GM12878 (cell line): ENCODE measurements around the gene MTHFD1L. TPM values are rescaled to one million over a fixed set of nuclear protein-coding genes. Genes with fewer than 3 reads are reported as not detected.

ENCODE experiments used
- CBX3 ChIP-seq: fragments of 200-600 bp; sonication (generic); IDR thresholded peaks from 2 replicates; pipeline ENCODE4 v1.6.1; 2016; ENCODE audit warnings: low read depth, borderline replicate concordance
- CEBPZ ChIP-seq: fragments of 150-350 bp; IDR thresholded peaks from 2 replicates; pipeline ENCODE4 v1.6.1; 2016; ENCODE audit warnings: low read depth, low read length
- HSF1 ChIP-seq: fragments of 150-350 bp; IDR thresholded peaks from 2 replicates; pipeline ENCODE4 v1.6.1; 2014; ENCODE audit warnings: mild to moderate bottlenecking, low read depth, low read length
- IKZF2 ChIP-seq, 2 experiments: fragments of 450-650 bp; IDR thresholded peaks; 2 replicates each; pipeline ENCODE4 v1.6.1; 2017; ENCODE audit warnings: mild to moderate bottlenecking in 2 of 2, moderate library complexity in 2 of 2
- NFIC ChIP-seq: IDR thresholded peaks from 2 replicates; pipeline ENCODE4 v1.6.1; 2012; ENCODE audit warnings: low read depth, mild to moderate bottlenecking, inconsistent platforms, low read length, moderate library complexity
- TCF3 ChIP-seq: IDR thresholded peaks from 2 replicates; pipeline ENCODE4 v1.6.1; 2012; ENCODE audit warnings: low read depth, mild to moderate bottlenecking, low read length, borderline replicate concordance; ENCODE audit not compliant: insufficient read depth
- ZNF217 ChIP-seq: fragments of 450-650 bp; IDR thresholded peaks from 2 replicates; pipeline ENCODE4 v1.6.1; 2017; ENCODE audit warnings: antibody characterized with exemption, mild to moderate bottlenecking
- polyA plus RNA-seq, 11 experiments: library from polyadenylated mRNA; depleted of rRNA in 4 of 11; unstranded in 6 of 11; stranded (reverse) in 5 of 11; fragments of >200 nt; fragmentation: Nextera tagmentation in 4 of 11; fragmentation: Illumina TruSeq in 1 of 11; extraction: Ambion mirVana in 4 of 11; extraction: Trizol in 1 of 11; gene quantifications; 1 replicate in 1 of 11; 2 replicates in 10 of 11; pipeline versions ENCODE4 v1.2.1 to v1.2.3, GENCODE V29; 2011 to 2016; ENCODE audit warnings: inconsistent platforms in 2 of 11, missing spikeins in 2 of 11, low read depth in 1 of 11
- total RNA-seq, 4 experiments: library from RNA; depleted of rRNA in 3 of 4; stranded (reverse); fragments of >200 nt in 3 of 4; fragmentation: Illumina TruSeq in 1 of 4; extraction: Trizol in 1 of 4; gene quantifications; 2 replicates each; pipeline versions ENCODE4 v1.2.1 to v1.2.3, GENCODE V29; 2013 to 2021

Gene MTHFD1L
- total and polyA plus RNA-seq, 10 of the 15 experiments (the other 5 are each of a cell fraction or from before 2014, with no cell fraction given) = 11.7 to 75.5 (median 28.8) TPM

- TF ChIP-seq CEBPZ (no peak), TCF3 (no peak), ZNF217 (no peak), NFIC (no peak), CBX3 (no peak), IKZF2 (IDR thresholded peaks at IDR 0.05) (no peak), HSF1 (no peak)
Observed at GRCh38 chr6:151058021-151058733, 192.7 kb downstream of the MTHFD1L start (continued).
